Heart right ventricle (tissue), 16 donors: Measurements from ENCODE around the gene A4GALT. TPM values are rescaled to one million over a fixed set of nuclear protein-coding genes. Genes with fewer than 3 reads are reported as not detected.
"Not testable (repeated sequence)": the region's sequence is repeated elsewhere in the genome, so short reads cannot be mapped to it uniquely, and the experiment has no call there.

ENCODE experiments used
- ATAC-seq, 8 donors: fragments of 200-7000 bp; cut with Tn5 transposase; one replicate each; pipeline ENCODE4 v1.9.1; 2020; ENCODE audit warnings: mild to moderate bottlenecking in 8 of 8, moderate library complexity in 8 of 8, moderate number of reproducible peaks in 1 of 8
- DNase-seq, 2 donors: peaks; one replicate each; pipeline ENCODE4 v3.0.0-alpha.2; 2020
- H3K27ac ChIP-seq, 10 donors: fragments of 200-600 bp; sonication (generic) in 2 of 10; one replicate each; pipeline versions ENCODE4 v1.5.0 to v1.8.0; 2020 to 2022; ENCODE audit warnings: mild to moderate bottlenecking in 3 of 10
- H3K27me3 ChIP-seq, 7 donors: fragments of 200-600 bp; one replicate each; pipeline ENCODE4 v1.8.0; 2021 to 2022; ENCODE audit warnings: mild to moderate bottlenecking in 2 of 7
- H3K36me3 ChIP-seq, 9 donors: fragments of 200-600 bp; sonication (generic) in 1 of 9; one replicate each; pipeline versions ENCODE4 v1.5.0 to v1.8.0; 2020 to 2022; ENCODE audit warnings: mild to moderate bottlenecking in 2 of 9
- H3K4me1 ChIP-seq, 9 donors: fragments of 200-600 bp; sonication (generic) in 1 of 9; one replicate each; pipeline versions ENCODE4 v1.5.0 to v1.8.0; 2020 to 2022; ENCODE audit warnings: mild to moderate bottlenecking in 4 of 9
- H3K4me3 ChIP-seq, 10 donors: fragments of 200-600 bp; sonication (generic) in 2 of 10; one replicate each; pipeline versions ENCODE4 v1.5.0 to v1.8.0; 2020 to 2022; ENCODE audit warnings: mild to moderate bottlenecking in 7 of 10, moderate library complexity in 2 of 10
- H3K9me3 ChIP-seq, 11 donors: fragments of 200-600 bp in 10 of 11; sonication (generic) in 2 of 11; one replicate each; pipeline versions ENCODE4 v1.5.0 to v1.8.0; 2013 to 2022; ENCODE audit warnings: mild to moderate bottlenecking in 2 of 11, control low read depth in 1 of 11, moderate library complexity in 1 of 11
- WGBS, 2 donors: extraction: QIAGEN DNeasy Blood & Tissue Kit; methylation state at CpG; one replicate each; pipeline ENCODE4 v1.1.7; 2013; ENCODE audit warnings: inconsistent platforms in 1 of 2; 5-methylcytosine and 5-hydroxymethylcytosine counted together
- intact Hi-C, 10 donors: fragments of 100-400 bp; cut with DNase I; formaldehyde crosslinking; loops; one replicate each; pipeline versions ENCODE4 v1.11.1 to v1.14.2; 2022
- polyA plus RNA-seq, 2 donors: library from polyadenylated mRNA; stranded (reverse); fragments of 200-250 nt; gene quantifications; one replicate each; pipeline ENCODE4 v1.2.3, GENCODE V29; 2013
- total RNA-seq, 10 donors: library from RNA; stranded (reverse); fragmentation: NEBNext Ultra II Directional in 3 of 10; extraction: Animal tissue kit (Norgen Biotek cat#: 25700) in 3 of 10; gene quantifications; one replicate each; pipeline versions ENCODE4 v1.2.1 to v1.2.4, GENCODE V29; 2021 to 2023
- TF ChIP-seq, protein P1 (sequence below), 9 donors: fragments of 200-600 bp; sonication (generic) in 2 of 9; IDR thresholded peaks; one replicate each; pipeline versions ENCODE4 v1.5.0 to v1.8.0; 2021 to 2022; ENCODE audit warnings: antibody characterized with exemption in 9 of 9, mild to moderate bottlenecking in 5 of 9, moderate library complexity in 1 of 9
- donor health status: Arrhythmogenic right ventricular cardiomyopathy.
- donor health status: ischemic (EF 13 %, LVEDD 7.1; RV severe dilation, severe dysfunction).
- donor health status: healthy with polysubstance abuse.
- donor health status: DM: no; HTN: yes; CAD: no.
- donor health status: DM: no; HTN: no; CAD: no.
- donor health status: ischemic (EF 25% LVEDD 6.9; RV normal size, moderate dysfunction).
- donor health status: ischemic (EF 25% LVEDD 5.7; RV mildly dilated, moderate dysfunction).
- donor health status: healthy.
- donor health status: DM: yes; HTN: yes; CAD: no.
- donor health status: Ischemic cardiomyopathy.
- donor health status: ischemic (EF 35%, LVEDD 5.7; RV mildly dilated, moderate dysfunction).
- donor health status: nonischemic (EF 11% LVEDD 7.7; RV severe dilation, severe dysfunction).
- donor health status: DM: yes; HTN: yes; CAD: no.
- donor health status: PGD.
- donor health status: ischemic (EF 29% LVEDD 5.4; RV normal size, mild dysfunction).
- donor health status: nonischemic (EF 23%, LVEDD 6.1; RV moderate dilation, normal function).

A4GALT gene
- total and polyA plus RNA-seq, 12 donors = 61.4 to 167 (median 87.1) TPM

DNA sequence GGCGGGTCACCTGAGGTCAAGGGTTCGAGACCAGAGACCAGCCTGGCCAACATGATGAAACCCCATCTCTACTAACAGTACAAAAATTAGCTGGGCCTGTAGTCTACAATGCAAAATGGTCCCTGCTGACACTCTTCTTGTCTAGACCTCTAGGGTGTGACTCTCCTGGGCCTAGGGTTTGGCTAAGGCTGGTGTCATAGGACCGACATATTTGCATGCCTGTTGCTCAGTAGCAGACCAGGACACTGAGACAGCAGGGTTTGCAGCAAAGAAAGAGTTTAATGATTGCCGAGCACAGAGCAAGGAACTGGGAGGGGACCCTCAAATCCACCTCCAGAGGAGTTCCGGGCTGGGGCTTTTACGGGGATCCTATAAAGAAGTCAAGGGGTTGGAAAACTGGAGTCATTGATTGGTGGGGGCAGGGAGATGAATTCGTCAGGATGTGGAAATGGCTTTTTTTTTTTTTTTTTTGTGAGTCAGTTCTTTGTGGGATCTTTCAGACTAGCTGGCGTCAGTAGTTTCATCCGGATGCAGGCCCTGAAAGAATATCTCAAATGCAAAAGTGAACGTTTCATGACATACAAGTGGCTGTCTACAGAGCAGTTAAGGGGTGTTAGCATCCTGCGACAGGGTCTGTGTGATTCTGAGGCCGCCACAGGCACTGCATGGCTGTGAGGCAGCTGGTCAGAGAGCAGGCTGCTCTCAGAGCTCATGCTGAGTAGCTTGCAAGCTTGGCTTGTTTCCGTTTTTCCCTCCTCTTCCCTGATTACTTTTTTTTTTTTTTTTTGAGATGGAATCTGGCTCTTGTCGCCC lies 27.2 kb upstream of the A4GALT start:
- TF ChIP-seq, protein P1, sequence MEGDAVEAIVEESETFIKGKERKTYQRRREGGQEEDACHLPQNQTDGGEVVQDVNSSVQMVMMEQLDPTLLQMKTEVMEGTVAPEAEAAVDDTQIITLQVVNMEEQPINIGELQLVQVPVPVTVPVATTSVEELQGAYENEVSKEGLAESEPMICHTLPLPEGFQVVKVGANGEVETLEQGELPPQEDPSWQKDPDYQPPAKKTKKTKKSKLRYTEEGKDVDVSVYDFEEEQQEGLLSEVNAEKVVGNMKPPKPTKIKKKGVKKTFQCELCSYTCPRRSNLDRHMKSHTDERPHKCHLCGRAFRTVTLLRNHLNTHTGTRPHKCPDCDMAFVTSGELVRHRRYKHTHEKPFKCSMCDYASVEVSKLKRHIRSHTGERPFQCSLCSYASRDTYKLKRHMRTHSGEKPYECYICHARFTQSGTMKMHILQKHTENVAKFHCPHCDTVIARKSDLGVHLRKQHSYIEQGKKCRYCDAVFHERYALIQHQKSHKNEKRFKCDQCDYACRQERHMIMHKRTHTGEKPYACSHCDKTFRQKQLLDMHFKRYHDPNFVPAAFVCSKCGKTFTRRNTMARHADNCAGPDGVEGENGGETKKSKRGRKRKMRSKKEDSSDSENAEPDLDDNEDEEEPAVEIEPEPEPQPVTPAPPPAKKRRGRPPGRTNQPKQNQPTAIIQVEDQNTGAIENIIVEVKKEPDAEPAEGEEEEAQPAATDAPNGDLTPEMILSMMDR (IDR thresholded peaks at IDR 0.05) = no peak
- H3K36me3 ChIP-seq = no peaks in the 10 kb centered on the region
- peaks cover 26 to 78% (median 59%) of the 10 kb centered on the region in 9 donors for H3K4me1 ChIP-seq
- intact Hi-C loops = no loop called here
- no peak overlapping the region for H3K4me3 ChIP-seq
- H3K9me3 ChIP-seq = no peaks in the 10 kb centered on the region
- ATAC-seq (peak in 5 of 8 donors; percentile 2 to 15 (median 6)), DNase-seq (peak in 1 of 2 donors; percentile 57)
- no peaks in the 10 kb centered on the region for H3K27me3 ChIP-seq
- H3K27ac ChIP-seq = peak overlapping the region in 9 of 10 donors; percentile 67 to 96 (median 81)
- WGBS, 2 donors = 47 to 60% methylated on average over 14 of the region's 14 CpGs

DNA sequence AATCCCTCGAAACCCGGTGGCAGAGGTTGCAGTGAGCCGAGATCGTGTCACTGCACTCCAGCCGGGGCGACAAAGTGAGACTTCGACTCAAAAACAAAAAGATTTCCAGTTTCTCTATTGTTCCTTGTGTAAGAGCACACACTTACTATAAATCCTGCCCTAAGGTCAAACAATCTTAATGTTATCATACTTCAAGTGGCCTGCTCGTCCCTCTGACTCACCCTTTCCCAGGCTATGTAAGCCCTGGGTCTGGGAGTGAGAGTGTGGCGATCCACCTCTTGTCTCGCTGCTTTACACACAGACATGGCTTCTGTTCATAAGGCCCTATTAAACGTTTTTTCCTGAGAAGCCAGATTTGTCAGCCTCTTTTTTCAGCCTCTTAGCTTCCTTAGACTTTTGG lies 24.4 kb upstream of the A4GALT start:
- no peak overlapping the region for H3K4me3 ChIP-seq
- 81 to 85% methylated on average over 11 of the region's 11 CpGs for WGBS, 2 donors
- peaks cover 15 to 62% (median 41%) of the 10 kb centered on the region in 9 donors for H3K4me1 ChIP-seq
- H3K27ac ChIP-seq = peak overlapping the region in 7 of 10 donors; percentile 15 to 96 (median 82)
- ATAC-seq (no peak), DNase-seq (no peak)
- H3K36me3 ChIP-seq = no peaks in the 10 kb centered on the region
- TF ChIP-seq, protein P1 (IDR thresholded peaks at IDR 0.05) = no peak
- H3K27me3 ChIP-seq = no peaks in the 10 kb centered on the region
- intact Hi-C loops = no loop called here
- H3K9me3 ChIP-seq = no peaks in the 10 kb centered on the region

DNA sequence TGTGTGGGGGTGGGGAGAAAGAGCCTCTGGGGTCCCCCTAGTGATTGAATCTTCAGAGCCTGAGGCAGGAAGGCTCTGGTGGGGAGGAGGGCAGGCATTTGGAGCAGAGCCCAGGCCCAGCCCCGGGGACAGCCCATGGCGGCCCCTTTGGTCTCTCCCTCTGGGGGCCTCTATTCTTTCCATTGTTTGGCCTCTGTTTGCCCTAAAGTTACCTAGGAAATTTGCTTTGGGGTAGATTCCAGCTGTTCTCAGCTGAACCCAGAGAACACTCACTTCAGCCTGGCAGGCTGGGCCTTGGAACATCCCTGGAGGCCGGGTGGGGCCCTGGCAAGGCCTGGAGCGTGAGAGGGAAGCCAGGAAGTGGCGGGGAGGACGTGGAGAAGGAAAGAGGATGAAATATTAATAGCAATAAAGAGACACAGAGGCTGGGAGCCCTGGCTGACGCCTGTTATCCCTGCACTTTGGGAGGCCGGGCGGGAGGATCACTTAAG lies 22.9 kb upstream of the A4GALT start:
- no peaks in the 10 kb centered on the region for H3K36me3 ChIP-seq
- H3K4me1 ChIP-seq = peaks cover 13 to 49% (median 31%) of the 10 kb centered on the region in 9 donors
- intact Hi-C loops = loop anchor here in 3 of 10 donors (2.0 to 5.0 kb wide), 3 partner anchors 23 to 66 kb away; partner anchors contain the start of gene A4GALT (in 1 of the 3)
- peak overlapping the region in 1 of 10 donors; percentile 10 for H3K4me3 ChIP-seq
- ATAC-seq = peak; percentile 89 to 94 (median 92)
- 32 to 34% methylated on average over 9 of the region's 9 CpGs for WGBS, 2 donors
- TF ChIP-seq, protein P1 (IDR thresholded peaks at IDR 0.05) = peak in 7 of 9 donors; percentile 3 to 42 (median 18)
- DNase-seq = peak; percentile 91 to 93
- H3K27me3 ChIP-seq = no peaks in the 10 kb centered on the region
- H3K9me3 ChIP-seq = no peaks in the 10 kb centered on the region
- peak overlapping the region; percentile 67 to 96 (median 82) for H3K27ac ChIP-seq

DNA sequence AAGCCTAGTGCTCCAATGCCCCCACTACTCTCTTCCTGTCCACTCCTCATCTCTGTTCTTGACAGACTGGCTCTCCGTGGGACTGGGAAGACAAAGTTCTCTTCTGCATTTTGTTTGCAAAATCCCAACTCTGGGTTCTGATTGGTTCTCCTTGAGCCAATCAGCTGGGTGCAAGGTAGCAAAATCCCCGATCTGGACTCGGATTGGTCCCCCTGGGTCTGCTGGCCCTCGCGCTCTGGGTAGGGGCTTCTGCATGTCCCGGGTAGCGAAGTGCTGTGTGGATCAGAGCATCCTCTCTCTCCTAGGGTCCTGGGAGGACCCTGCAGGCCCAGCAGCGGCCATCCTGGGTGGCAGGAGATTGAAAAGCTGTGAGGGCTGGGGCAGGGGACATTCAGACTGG lies 22.3 kb upstream of the A4GALT start:
- intact Hi-C loops = loop anchor here in 3 of 10 donors (2.0 to 5.0 kb wide), 3 partner anchors 22 to 66 kb away; partner anchors contain the start of gene A4GALT (in 1 of the 3)
- DNase-seq = peak; percentile 60 to 73
- no peaks in the 10 kb centered on the region for H3K27me3 ChIP-seq
- peak; percentile 49 to 83 (median 73) for ATAC-seq
- WGBS, 2 donors = 44 to 48% methylated on average over 8 of the region's 8 CpGs
- no peaks in the 10 kb centered on the region for H3K36me3 ChIP-seq
- H3K4me1 ChIP-seq = peaks cover 10 to 43% (median 24%) of the 10 kb centered on the region in 9 donors
- H3K9me3 ChIP-seq = no peaks in the 10 kb centered on the region
- H3K27ac ChIP-seq = peak overlapping the region; percentile 67 to 96 (median 82)
- TF ChIP-seq, protein P1 (IDR thresholded peaks at IDR 0.05) = no peak
- H3K4me3 ChIP-seq = peak overlapping the region in 1 of 10 donors; percentile 10

DNA sequence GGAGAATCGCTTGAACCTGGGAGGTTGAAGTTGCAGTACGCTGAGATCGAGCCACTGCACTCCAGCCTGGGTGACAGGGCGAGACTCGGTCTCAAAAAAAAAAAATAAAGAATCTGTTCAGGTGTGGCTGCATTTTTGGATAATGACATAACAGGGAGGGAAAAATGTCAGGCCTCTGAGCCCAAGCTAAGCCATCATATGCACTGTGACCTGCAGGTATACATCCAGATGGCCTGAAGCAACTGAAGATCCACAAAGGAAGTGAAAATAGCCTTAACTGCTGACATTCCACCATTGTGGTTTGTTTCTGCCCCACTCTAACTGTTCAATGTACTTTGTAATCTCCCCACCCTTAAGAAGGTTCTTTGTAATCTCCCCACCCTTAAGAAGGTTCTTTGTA lies 19.6 kb upstream of the A4GALT start:
- H3K36me3 ChIP-seq, H3K27ac ChIP-seq, H3K4me3 ChIP-seq, ATAC-seq, H3K27me3 ChIP-seq, DNase-seq, H3K9me3 ChIP-seq: not testable (repeated sequence)
- peaks cover 10 to 27% (median 18%) of the 10 kb centered on the region in 9 donors for H3K4me1 ChIP-seq
- intact Hi-C loops = loop anchor here in 2 of 10 donors (5.0 kb wide), 2 partner anchors 37 to 63 kb away; no protein-coding TSS in a partner anchor
- WGBS, 2 donors = 96 to 98% methylated on average over 5 of the region's 5 CpGs
